ENCODE data around the gene PARD3.

The PARD3 gene

DNA sequence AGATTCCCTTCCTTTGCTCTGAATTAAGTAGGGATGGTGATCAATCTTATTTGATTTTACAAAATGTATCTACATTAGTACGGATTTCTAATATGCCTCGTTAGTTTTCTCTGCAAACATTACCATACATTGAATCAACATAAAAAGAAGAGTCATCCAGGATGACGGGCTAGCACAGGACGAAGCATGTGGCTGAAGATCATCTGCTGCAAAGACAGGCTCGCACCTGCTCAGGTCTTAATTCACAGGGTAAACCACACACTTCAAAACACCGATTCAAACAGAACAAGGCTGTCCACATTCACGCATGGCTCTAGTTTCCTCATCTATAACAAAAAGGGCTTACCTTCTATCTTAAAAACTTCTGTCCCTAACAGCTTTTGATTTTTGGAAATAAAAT, 323.0 kb downstream of the PARD3 start:
- no peak overlapping the region for H3K4me3 Mint-ChIP-seq
- ATAC-seq (replicated peaks) = no peak
- H3K27me3 Mint-ChIP-seq = peaks cover 0 to 5% of the 10 kb centered on the region in 2 donors
- DNase-seq = no peak
- no peaks in the 10 kb centered on the region for H3K4me1 Mint-ChIP-seq (ENCODE audit: low read depth in 2 of 2)
- H3K36me3 Mint-ChIP-seq (ENCODE audit: insufficient read depth) = no peaks in the 10 kb centered on the region
- no peak overlapping the region for H3K27ac Mint-ChIP-seq
- peaks cover 0 to 5% of the 10 kb centered on the region in 2 donors for H3K9me3 Mint-ChIP-seq

- DNase-seq = no peak
- peaks cover 0 to 5% of the 10 kb centered on the region in 2 donors for H3K9me3 Mint-ChIP-seq
- peaks cover 0 to 5% of the 10 kb centered on the region in 2 donors for H3K27me3 Mint-ChIP-seq
- H3K4me1 Mint-ChIP-seq (ENCODE audit: low read depth in 2 of 2) = no peaks in the 10 kb centered on the region
- no peak overlapping the region for H3K4me3 Mint-ChIP-seq
- no peak overlapping the region for H3K27ac Mint-ChIP-seq
- no peak for ATAC-seq (replicated peaks)
- H3K36me3 Mint-ChIP-seq (ENCODE audit: insufficient read depth) = no peaks in the 10 kb centered on the region
Observed at GRCh38 chr10:34491678-34492077, 323.4 kb downstream of the PARD3 start.

- Mint-ChIP-seq H3K27ac (no peak overlapping the region), H3K4me1 (ENCODE audit: low read depth in 2 of 2) (no peaks in the 10 kb centered on the region), H3K36me3 (ENCODE audit: insufficient read depth) (no peaks in the 10 kb centered on the region), H3K9me3 (peaks cover 0 to 5% of the 10 kb centered on the region in 2 donors), H3K4me3 (no peak overlapping the region), H3K27me3 (peaks cover 0 to 5% of the 10 kb centered on the region in 2 donors)
- no peak for ATAC-seq (replicated peaks)
- DNase-seq = no peak
Observed at GRCh38 chr10:34489973-34490745, 324.9 kb downstream of the PARD3 start.

- ATAC-seq (replicated peaks) (no peak), DNase-seq (no peak)
- H3K27me3 Mint-ChIP-seq = peaks cover 0 to 5% of the 10 kb centered on the region in 2 donors
- H3K27ac Mint-ChIP-seq = no peak overlapping the region
- peaks cover 0 to 5% of the 10 kb centered on the region in 2 donors for H3K9me3 Mint-ChIP-seq
- H3K4me1 Mint-ChIP-seq (ENCODE audit: low read depth in 2 of 2) = no peaks in the 10 kb centered on the region
- H3K4me3 Mint-ChIP-seq = no peak overlapping the region
- no peaks in the 10 kb centered on the region for H3K36me3 Mint-ChIP-seq (ENCODE audit: insufficient read depth)
Observed at GRCh38 chr10:34489411-34489810, 325.7 kb downstream of the PARD3 start.

GRCh38 chr10:34488476-34489130, 326.5 kb downstream of the PARD3 start:
- H3K4me3 Mint-ChIP-seq = no peak overlapping the region
- DNase-seq (no peak), ATAC-seq (replicated peaks) (no peak)
- no peaks in the 10 kb centered on the region for H3K27me3 Mint-ChIP-seq
- H3K36me3 Mint-ChIP-seq (ENCODE audit: insufficient read depth) = no peaks in the 10 kb centered on the region
- no peaks in the 10 kb centered on the region for H3K9me3 Mint-ChIP-seq
- H3K27ac Mint-ChIP-seq = no peak overlapping the region
- no peaks in the 10 kb centered on the region for H3K4me1 Mint-ChIP-seq (ENCODE audit: low read depth in 2 of 2)

- Mint-ChIP-seq H3K36me3 (ENCODE audit: insufficient read depth) (no peaks in the 10 kb centered on the region), H3K4me1 (ENCODE audit: low read depth in 2 of 2) (no peaks in the 10 kb centered on the region), H3K9me3 (no peaks in the 10 kb centered on the region), H3K27ac (no peak overlapping the region), H3K4me3 (no peak overlapping the region), H3K27me3 (no peaks in the 10 kb centered on the region)
- ATAC-seq (replicated peaks) = no peak
- no peak for DNase-seq
Observed at GRCh38 chr10:34486008-34486407, 329.1 kb downstream of the PARD3 start.

DNA sequence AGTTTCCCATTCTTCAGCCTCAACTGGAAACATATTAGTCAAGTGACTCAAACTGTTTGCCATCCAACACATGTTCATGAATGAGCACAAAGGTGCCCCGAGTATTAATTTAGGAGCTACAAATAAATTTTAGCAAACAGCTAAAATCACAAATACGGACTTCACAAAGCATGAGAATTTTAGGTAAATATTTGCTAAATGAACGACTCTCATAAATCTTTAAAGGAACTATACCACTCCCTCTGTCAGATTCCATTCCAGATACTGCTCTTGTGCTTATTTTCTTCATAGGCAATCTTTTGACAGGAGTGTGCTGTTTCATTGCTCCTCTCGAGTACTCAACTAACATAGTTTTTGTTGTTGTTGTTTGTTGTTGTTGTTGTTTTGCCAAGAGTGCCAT, 330.9 kb downstream of the PARD3 start:
- DNase-seq (no peak), ATAC-seq (replicated peaks) (no peak)
- Mint-ChIP-seq H3K4me1 (ENCODE audit: low read depth in 2 of 2) (no peaks in the 10 kb centered on the region), H3K36me3 (ENCODE audit: insufficient read depth) (no peaks in the 10 kb centered on the region), H3K27ac (no peak overlapping the region), H3K9me3 (no peaks in the 10 kb centered on the region), H3K27me3 (no peaks in the 10 kb centered on the region), H3K4me3 (no peak overlapping the region)

- Mint-ChIP-seq H3K27me3 (no peaks in the 10 kb centered on the region), H3K4me1 (ENCODE audit: low read depth in 2 of 2) (no peaks in the 10 kb centered on the region), H3K36me3 (ENCODE audit: insufficient read depth) (no peaks in the 10 kb centered on the region), H3K9me3 (no peaks in the 10 kb centered on the region), H3K27ac (no peak overlapping the region), H3K4me3 (no peak overlapping the region)
- no peak for DNase-seq
- no peak for ATAC-seq (replicated peaks)
Observed at GRCh38 chr10:34480345-34480744, 334.8 kb downstream of the PARD3 start.

DNA sequence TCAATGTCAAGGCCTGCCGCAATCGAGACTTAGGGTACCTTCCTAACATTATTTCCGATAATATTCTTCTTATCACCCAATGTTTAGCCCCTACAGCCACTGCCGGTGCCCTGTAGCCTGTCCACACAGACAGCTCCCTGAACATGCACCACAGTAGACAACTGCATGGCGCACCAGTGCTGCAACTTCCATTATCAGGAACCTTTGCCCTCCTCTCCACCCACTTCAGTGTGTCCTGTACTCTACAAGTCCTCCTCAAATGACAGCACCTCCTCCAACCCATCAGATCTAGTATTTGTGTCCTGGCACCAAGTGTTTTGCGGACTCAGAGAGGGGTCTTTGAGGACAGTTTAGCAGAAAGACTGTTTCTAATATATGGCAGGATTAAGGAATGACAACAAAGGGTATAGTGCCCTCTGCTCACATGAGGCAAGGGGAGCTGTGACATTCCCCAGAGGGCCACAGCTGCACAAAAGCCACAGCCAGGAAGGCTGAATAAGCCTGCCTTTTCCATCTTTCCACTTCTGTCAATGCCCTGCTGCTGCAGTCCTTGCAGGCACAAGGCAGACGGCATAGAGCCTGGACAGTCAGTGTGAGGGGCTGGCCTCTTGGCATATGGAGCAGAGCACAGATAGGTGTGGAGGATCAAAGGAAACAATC, 335.4 kb downstream of the PARD3 start:
- Mint-ChIP-seq H3K4me1 (ENCODE audit: low read depth in 2 of 2) (no peaks in the 10 kb centered on the region), H3K4me3 (no peak overlapping the region), H3K27ac (no peak overlapping the region), H3K9me3 (no peaks in the 10 kb centered on the region), H3K36me3 (ENCODE audit: insufficient read depth) (no peaks in the 10 kb centered on the region), H3K27me3 (no peaks in the 10 kb centered on the region)
- no peak for ATAC-seq (replicated peaks)
- DNase-seq = no peak

DNA sequence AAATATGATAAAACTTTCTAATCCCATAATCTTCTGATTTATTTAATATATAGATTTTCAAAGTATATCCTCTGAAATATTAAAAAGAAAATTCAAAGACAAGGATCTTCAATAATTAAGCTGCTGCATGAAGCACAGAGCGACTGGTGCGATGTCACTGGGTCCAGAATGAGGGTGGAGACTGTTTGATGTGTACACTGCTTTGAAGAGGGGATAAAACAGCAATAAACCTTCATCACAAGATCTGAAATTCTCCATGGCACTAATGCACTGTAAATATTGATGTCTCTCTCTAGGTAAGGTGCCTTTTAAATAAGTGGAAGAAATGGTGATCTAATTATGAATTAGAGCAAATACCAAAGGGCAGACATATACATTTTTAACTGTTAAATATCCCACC, 337.8 kb downstream of the PARD3 start:
- H3K4me1 Mint-ChIP-seq (ENCODE audit: low read depth in 2 of 2) = no peaks in the 10 kb centered on the region
- no peak for ATAC-seq (replicated peaks)
- H3K27ac Mint-ChIP-seq = no peak overlapping the region
- no peaks in the 10 kb centered on the region for H3K9me3 Mint-ChIP-seq
- DNase-seq = no peak
- H3K27me3 Mint-ChIP-seq = no peaks in the 10 kb centered on the region
- H3K36me3 Mint-ChIP-seq (ENCODE audit: insufficient read depth) = no peaks in the 10 kb centered on the region
- H3K4me3 Mint-ChIP-seq = no peak overlapping the region

GRCh38 chr10:34476608-34477007, 338.5 kb downstream of the PARD3 start:
- no peaks in the 10 kb centered on the region for H3K36me3 Mint-ChIP-seq (ENCODE audit: insufficient read depth)
- DNase-seq = no peak
- no peak overlapping the region for H3K27ac Mint-ChIP-seq
- H3K4me1 Mint-ChIP-seq (ENCODE audit: low read depth in 2 of 2) = no peaks in the 10 kb centered on the region
- ATAC-seq (replicated peaks) = no peak
- no peaks in the 10 kb centered on the region for H3K9me3 Mint-ChIP-seq
- H3K4me3 Mint-ChIP-seq = no peak overlapping the region
- H3K27me3 Mint-ChIP-seq = no peaks in the 10 kb centered on the region

DNA sequence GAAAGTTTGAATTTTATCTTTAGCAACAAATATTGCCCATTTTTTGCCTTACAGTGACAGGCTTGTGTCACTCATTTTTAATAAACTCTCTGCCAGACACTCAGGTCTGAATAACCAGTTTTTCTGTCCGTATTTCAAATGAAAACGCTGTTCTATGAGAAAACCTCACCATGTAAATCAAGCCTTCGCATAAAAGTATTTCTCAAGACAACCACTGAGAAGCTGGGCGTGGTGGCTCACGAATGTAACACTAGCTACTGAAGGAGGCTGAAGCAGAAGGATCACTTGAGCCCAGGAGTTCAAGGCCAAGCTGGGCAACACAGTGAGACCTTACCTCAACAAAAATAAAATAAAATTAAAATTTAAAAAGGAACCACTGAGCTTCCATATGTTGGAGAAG, 339.3 kb downstream of the PARD3 start:
- Mint-ChIP-seq H3K9me3 (no peaks in the 10 kb centered on the region), H3K36me3 (ENCODE audit: insufficient read depth) (no peaks in the 10 kb centered on the region), H3K27ac (no peak overlapping the region), H3K4me1 (ENCODE audit: low read depth in 2 of 2) (no peaks in the 10 kb centered on the region), H3K4me3 (no peak overlapping the region), H3K27me3 (no peaks in the 10 kb centered on the region)
- no peak for DNase-seq
- no peak for ATAC-seq (replicated peaks)

- Mint-ChIP-seq H3K9me3 (no peaks in the 10 kb centered on the region), H3K36me3 (ENCODE audit: insufficient read depth) (no peaks in the 10 kb centered on the region), H3K4me3 (no peak overlapping the region), H3K27me3 (peaks cover 0 to under 1% of the 10 kb centered on the region in 2 donors), H3K4me1 (ENCODE audit: low read depth in 2 of 2) (no peaks in the 10 kb centered on the region), H3K27ac (no peak overlapping the region)
- DNase-seq (no peak), ATAC-seq (replicated peaks) (no peak)
Observed at GRCh38 chr10:34475274-34475646, 339.8 kb downstream of the PARD3 start.

Data from effector memory CD8-positive, alpha-beta T cell (primary cell).